Activated naive CD8-positive, alpha-beta T cell treated with anti-CD3 and anti-CD28 coated beads for 36 hours (primary cell): Measurements from ENCODE around the gene LRFN2. TPM values are rescaled to one million over a fixed set of nuclear protein-coding genes. Genes with fewer than 3 reads are reported as not detected.

Experiments used
- DNase-seq: peaks from one replicate; pipeline ENCODE4 v3.0.0; 2021
- H3K27ac Mint-ChIP-seq: one replicate; pipeline ENCODE4 v1.8.0; 2022; ENCODE audit warnings: mild to moderate bottlenecking, moderate library complexity, mixed read lengths
- H3K27me3 Mint-ChIP-seq: one replicate; pipeline ENCODE4 v1.8.0; 2022; ENCODE audit warnings: mild to moderate bottlenecking, mixed read lengths
- H3K36me3 Mint-ChIP-seq: one replicate; pipeline ENCODE4 v1.8.0; 2021; ENCODE audit warnings: mild to moderate bottlenecking, mixed read lengths
- H3K4me1 Mint-ChIP-seq: one replicate; pipeline ENCODE4 v1.8.0; 2021; ENCODE audit warnings: mixed read lengths
- H3K4me3 Mint-ChIP-seq: one replicate; pipeline ENCODE4 v1.8.0; 2022; ENCODE audit warnings: mild to moderate bottlenecking, moderate library complexity, mixed read lengths
- H3K9me3 Mint-ChIP-seq: one replicate; pipeline ENCODE4 v1.8.0; 2022; ENCODE audit warnings: mixed read lengths
- total RNA-seq, 2 experiments: library from RNA; stranded (reverse); gene quantifications; one replicate each; pipeline ENCODE4 v1.2.3, GENCODE V29; 2021

The LRFN2 gene
- total RNA-seq, 2 experiments from 2014 or later, result not detected

DNA sequence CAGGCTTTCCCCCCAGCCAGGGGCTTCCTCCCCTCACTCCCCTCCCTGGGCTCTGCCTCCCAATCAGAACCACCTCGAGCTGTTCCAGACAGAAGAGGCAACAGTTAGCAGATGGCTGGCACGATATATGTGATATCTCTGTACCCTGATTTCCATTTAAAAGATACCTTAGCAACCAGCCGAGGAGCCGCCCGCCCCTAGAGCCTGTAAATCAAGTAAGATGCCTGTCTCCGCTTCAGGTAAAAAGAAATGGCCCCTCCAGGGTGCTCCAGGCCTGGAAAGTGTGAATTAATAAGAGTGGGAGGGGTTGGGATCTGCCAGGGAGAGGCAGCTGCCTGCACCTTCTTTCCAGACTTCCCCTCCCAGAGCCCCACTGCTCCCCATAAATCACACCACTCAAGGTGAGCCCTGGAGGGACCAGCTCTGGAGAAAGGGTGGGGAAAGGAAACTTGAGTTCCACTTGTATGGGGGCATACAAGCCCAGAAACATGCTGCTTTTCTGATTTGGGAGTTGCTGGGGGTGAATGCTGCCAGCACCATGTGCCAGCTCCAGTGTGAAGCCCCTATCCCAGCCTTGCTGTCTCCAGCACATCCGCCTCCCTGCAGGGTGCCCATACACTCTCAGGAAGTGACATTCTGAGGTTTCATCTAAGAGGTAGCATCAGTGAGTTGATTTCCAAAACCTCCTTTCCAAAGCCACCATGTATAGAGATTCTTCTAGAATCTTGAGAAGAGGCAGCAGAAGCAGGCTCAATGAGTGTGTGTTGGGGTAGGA is 148.0 kb downstream of the LRFN2 start:
- Mint-ChIP-seq H3K9me3 (no peaks in the 10 kb centered on the region), H3K27me3 (no peaks in the 10 kb centered on the region), H3K36me3 (no peaks in the 10 kb centered on the region), H3K4me3 (no peak overlapping the region), H3K4me1 (no peaks in the 10 kb centered on the region), H3K27ac (no peak overlapping the region)
- DNase-seq, result no peak

DNA sequence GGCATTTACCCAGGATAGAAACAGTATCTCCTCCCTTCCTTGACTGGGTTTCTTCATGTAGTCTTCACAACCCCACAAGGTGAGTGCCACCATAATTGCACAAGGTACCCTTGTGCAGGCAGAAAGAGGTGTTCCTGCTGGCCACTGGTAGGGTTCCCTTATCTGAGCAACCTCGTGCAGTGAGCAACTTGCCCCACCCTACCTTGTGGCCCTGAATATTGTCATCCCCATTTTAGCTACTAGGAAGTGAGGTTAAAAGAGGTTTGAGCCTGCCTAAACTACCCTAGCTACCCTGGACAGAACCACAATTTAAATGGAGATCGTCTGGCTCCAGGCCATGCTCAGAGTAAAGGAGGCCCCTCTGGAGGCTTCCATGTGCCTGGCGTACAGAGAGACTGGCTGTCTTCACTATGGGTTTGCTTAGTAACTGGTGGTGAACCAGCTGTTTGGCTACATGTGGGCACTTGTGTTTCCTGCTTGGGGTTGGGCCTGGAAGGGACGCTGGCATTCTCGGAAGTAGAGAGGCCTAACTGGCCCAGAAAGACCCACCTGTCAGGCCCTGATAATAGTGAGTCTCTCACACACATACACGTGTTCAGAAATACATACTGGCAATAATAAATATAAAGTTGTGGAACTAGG is 148.8 kb downstream of the LRFN2 start:
- Mint-ChIP-seq H3K4me1 (no peaks in the 10 kb centered on the region), H3K27ac (no peak overlapping the region), H3K4me3 (no peak overlapping the region), H3K9me3 (no peaks in the 10 kb centered on the region), H3K36me3 (no peaks in the 10 kb centered on the region), H3K27me3 (no peaks in the 10 kb centered on the region)
- no peak for DNase-seq

DNA sequence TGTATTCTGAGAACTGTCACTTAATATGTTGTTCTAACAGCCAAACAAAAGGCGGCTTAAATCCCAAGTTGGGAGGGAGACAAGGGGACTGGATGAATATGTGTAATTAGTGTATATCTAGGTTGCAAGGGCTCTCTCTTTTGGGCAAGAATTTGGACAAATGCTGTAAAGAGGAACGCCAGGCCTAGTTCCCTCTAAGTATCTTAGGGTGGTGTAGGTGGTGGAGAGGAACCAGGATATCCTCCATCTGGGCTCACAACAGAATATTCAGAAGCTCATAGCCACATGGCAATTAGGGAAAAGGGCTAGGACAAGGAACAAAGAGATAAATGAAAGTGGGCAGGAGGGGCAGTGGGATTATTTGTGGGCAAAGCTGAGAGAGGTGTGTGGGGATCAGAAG is 149.5 kb downstream of the LRFN2 start:
- no peaks in the 10 kb centered on the region for H3K36me3 Mint-ChIP-seq
- H3K9me3 Mint-ChIP-seq, result no peaks in the 10 kb centered on the region
- H3K4me3 Mint-ChIP-seq, result no peak overlapping the region
- no peaks in the 10 kb centered on the region for H3K27me3 Mint-ChIP-seq
- H3K27ac Mint-ChIP-seq, result no peak overlapping the region
- H3K4me1 Mint-ChIP-seq, result no peaks in the 10 kb centered on the region
- no peak for DNase-seq

DNA sequence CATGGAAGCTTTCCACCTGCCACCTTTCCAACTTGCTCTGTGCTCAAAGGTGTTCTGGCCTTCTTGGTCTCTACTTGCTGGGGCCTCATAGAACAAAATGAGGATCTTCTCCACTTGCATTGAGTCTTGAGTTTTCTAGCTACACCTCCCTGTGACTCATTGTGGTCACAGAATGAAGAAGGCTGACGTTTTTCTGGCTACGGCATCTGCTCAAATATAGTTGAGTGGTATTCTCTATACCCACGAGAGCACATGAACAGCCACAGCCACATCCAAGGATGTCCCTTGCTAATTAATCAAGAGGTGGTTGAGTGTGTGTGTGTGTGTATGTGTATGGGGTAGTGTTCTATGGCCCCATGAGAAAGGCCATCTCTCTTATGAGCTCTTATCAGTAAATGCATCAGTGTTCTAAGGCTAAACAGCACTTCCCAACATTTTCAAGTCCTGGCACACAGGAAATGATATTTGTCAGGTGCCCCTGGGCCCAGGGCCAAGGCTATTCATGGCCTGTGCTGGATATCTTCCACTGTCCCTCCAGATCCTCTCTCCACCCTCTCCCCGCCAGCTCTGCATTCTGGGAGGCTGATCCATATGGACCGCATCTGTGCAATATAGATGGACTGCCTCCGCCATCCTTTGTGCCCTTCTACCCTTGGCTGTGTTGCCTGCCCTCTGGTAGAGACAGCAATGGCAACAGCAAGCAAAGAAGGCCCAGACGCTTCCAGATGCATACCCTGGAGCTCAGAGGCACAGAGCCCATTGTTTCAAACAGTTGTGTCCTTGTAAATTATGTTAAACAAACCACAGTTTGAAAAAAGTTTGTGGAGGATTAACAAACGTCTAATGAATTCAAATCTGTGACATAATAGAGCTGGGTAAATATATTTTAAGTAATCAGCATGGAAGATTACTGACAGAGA is 150.2 kb downstream of the LRFN2 start:
- Mint-ChIP-seq H3K27ac (no peak overlapping the region), H3K4me1 (no peaks in the 10 kb centered on the region), H3K27me3 (no peaks in the 10 kb centered on the region), H3K4me3 (no peak overlapping the region), H3K36me3 (no peaks in the 10 kb centered on the region), H3K9me3 (no peaks in the 10 kb centered on the region)
- no peak for DNase-seq

DNA sequence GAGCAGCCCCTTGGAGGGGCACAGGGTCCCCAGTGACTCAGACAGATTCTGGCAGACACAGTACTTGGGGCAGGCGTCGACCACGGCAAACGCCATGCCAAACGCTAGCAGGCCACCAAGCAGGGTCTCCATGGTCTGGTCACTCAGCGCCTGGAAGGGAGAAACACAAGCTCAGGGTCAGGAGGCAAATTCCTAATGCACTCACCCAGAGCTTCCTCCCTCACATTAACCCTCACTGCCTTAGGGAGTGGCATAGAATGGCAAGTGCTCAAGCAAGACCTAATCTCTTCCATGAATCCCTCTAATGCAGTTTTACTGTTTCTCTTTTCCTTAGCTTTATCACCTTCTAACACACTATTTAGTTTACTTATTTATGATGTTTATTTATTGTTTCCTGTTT is 154.2 kb downstream of the LRFN2 start:
- H3K27ac Mint-ChIP-seq, result no peak overlapping the region
- no peaks in the 10 kb centered on the region for H3K27me3 Mint-ChIP-seq
- no peaks in the 10 kb centered on the region for H3K36me3 Mint-ChIP-seq
- no peak for DNase-seq
- H3K9me3 Mint-ChIP-seq, result no peaks in the 10 kb centered on the region
- H3K4me1 Mint-ChIP-seq, result no peaks in the 10 kb centered on the region
- H3K4me3 Mint-ChIP-seq, result no peak overlapping the region

DNA sequence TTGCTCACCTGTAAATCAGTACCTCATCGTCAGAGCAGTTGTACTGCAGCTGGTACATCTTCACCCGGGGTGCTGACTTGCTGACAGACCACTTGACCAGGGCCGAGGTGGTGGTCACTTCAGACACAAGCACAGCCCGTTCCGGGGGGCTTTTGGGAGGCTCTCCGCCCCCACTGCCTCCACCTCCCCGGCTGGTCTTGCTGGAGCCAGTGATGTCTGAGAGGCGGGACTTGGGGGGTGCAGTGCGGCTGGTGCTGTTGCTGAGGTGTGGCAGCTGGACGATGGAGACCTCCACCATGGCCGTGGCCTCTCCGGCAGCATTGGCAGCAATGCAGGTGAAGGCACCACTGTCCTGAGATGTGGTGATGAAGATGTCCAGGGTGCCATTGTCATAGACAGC is 155.5 kb downstream of the LRFN2 start:
- no peak for DNase-seq
- Mint-ChIP-seq H3K36me3 (no peaks in the 10 kb centered on the region), H3K4me3 (peak overlapping the region; percentile 30), H3K27me3 (no peaks in the 10 kb centered on the region), H3K27ac (no peak overlapping the region), H3K4me1 (no peaks in the 10 kb centered on the region), H3K9me3 (no peaks in the 10 kb centered on the region)

DNA sequence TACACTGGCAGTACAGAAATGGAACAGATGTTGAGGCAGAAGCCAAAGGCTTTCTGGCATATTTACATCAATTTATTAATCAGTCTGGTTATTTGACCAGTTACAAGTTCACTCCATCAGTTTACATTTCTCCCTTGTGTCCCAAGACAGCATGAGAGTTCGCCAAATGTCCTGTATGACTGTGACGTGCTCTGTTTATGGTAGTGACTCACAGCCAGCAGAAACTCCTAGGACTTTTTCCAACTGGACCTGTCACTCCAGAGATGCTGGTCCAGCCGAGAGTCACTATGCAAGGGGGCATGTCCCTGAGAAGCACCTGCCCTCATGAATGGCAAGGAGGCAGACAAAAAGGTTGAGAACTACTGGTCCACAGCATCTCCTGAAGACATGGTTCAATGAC is 160.0 kb downstream of the LRFN2 start:
- no peak overlapping the region for H3K4me3 Mint-ChIP-seq
- no peak overlapping the region for H3K27ac Mint-ChIP-seq
- no peaks in the 10 kb centered on the region for H3K27me3 Mint-ChIP-seq
- H3K4me1 Mint-ChIP-seq, result no peaks in the 10 kb centered on the region
- H3K36me3 Mint-ChIP-seq, result no peaks in the 10 kb centered on the region
- DNase-seq, result no peak
- H3K9me3 Mint-ChIP-seq, result no peaks in the 10 kb centered on the region

DNA sequence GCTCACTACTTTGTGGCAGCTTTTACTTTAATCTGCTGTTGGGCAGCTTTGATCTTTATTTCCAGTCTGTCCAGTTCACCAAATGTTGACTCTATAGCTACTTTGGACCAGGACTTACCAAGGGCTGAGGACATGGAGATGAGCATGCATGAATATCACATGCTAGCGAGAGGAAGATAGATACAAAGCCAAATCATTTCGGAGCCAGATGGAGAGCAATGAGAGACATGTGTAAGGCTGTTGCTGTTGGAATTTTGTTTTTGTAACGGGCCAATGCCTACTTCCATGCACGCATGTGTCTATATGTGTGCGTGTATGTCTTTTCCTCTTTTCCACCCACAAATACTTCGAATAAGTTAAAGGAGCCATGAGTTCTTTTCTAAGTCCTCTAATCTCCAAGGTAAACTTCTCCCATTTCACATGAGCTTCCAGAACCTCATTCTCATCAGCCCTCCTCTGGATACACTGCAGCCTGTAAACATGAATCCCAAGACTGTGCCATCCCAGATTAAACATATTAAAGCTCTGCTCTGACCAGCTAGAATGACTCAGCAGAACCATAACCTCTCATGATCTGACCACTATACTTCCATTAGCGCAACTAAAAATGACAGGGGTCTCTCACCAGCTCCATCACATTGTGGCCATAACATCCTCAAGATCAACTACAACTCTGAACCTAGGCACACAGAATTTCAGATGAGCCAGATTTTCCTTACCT is 160.7 kb downstream of the LRFN2 start:
- no peaks in the 10 kb centered on the region for H3K27me3 Mint-ChIP-seq
- no peaks in the 10 kb centered on the region for H3K9me3 Mint-ChIP-seq
- H3K27ac Mint-ChIP-seq, result no peak overlapping the region
- H3K36me3 Mint-ChIP-seq, result no peaks in the 10 kb centered on the region
- no peak overlapping the region for H3K4me3 Mint-ChIP-seq
- H3K4me1 Mint-ChIP-seq, result no peaks in the 10 kb centered on the region
- no peak for DNase-seq

DNA sequence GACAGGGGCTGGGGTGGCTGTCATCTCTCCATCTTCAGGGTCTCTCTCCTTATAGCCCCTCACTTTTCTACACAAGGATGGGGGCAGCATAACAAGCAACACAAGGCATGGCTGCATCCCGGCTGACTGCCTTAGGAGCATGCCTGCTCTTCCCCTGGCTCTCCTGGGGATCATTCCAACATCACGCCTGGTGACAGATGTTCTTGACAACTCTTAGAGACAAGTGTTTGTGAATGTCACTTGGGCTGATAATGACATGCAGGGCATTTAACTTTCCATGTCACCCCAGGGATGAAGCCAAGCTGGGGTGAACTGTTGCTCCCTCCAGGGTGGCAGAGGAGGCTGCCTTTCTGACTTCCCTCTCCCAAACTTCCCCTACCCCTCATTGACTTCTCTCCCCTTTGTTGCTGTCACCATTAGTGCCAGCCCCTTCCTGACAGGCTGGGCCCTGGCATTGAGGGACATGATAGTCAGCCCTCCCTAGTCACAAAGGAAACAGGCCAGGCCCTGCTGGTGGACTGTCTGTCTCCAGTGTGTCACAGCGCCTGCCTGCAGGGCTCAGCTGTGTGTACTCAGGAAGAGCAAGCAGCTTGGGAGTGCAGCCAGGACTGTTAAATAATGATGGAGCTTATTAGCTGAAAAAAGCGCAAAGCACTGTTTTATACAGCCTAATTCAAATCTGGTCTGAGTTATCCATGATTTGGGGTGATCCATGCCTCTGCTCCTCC is 161.8 kb downstream of the LRFN2 start:
- no peak for DNase-seq
- Mint-ChIP-seq H3K27me3 (no peaks in the 10 kb centered on the region), H3K4me3 (no peak overlapping the region), H3K9me3 (no peaks in the 10 kb centered on the region), H3K36me3 (no peaks in the 10 kb centered on the region), H3K27ac (no peak overlapping the region), H3K4me1 (no peaks in the 10 kb centered on the region)

DNA sequence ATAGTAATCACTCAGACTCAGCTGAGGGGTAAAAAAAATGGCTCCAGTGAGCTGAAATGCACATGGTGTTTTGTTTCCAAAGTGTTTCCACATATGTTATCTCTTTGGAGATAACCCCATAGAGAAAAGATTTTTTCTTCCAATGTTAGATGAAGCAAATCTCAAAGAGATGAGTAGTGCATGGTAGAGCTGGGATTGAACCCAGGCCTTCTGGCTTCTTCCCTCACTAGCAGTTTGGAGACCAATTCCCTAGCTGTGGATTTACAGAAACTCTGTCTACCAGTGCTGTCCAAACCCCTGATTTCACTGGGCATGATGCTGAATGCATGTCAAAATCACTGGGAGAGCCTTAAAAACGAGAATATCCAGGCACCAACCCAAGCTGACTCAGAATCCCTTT is 165.1 kb downstream of the LRFN2 start:
- no peaks in the 10 kb centered on the region for H3K4me1 Mint-ChIP-seq
- no peaks in the 10 kb centered on the region for H3K27me3 Mint-ChIP-seq

DNA sequence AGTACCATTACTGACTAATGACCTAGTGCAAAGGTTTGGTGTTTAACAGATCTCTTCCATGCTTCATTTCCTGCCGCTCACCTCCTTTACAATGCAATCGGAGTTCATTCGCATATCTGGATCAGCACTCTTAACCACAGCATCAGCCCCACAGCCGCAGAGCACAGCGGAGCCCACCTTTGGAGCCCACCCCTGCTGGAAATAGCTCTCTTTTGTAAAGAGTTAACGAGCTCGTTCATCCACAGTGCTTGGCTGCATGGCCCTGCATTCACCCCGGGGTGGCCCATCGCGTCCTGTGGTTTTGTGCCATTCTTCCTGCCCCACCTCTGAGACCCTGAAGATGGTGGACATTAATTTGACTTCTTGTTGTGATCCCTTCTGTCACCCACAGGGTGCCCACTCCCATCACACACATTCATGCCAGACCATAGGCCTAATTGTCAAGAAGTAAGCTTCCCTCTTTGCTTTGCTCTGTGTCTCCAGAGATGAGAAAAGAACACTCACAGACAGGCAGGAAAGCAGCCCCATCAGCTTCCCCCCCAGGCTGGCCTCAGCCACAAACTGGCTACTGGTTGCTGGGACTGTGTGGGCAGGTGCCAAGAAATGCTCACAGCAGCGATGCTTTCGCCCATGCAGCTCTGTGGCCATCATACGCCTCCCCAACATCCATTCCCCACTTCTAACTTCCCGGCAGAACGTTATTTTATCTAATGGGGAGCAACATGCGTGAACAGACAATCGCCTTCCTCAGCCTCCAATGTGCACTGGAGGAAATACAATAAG is 167.0 kb downstream of the LRFN2 start:
- Mint-ChIP-seq H3K36me3 (no peaks in the 10 kb centered on the region), H3K27ac (no peak overlapping the region), H3K9me3 (no peaks in the 10 kb centered on the region), H3K4me1 (no peaks in the 10 kb centered on the region), H3K27me3 (no peaks in the 10 kb centered on the region), H3K4me3 (no peak overlapping the region)
- no peak for DNase-seq

More for the DNA sequence above, 165.1 kb downstream of the LRFN2 start:
- Mint-ChIP-seq H3K27ac (no peak overlapping the region), H3K36me3 (no peaks in the 10 kb centered on the region), H3K4me3 (no peak overlapping the region), H3K9me3 (no peaks in the 10 kb centered on the region)
- DNase-seq, result no peak

DNA sequence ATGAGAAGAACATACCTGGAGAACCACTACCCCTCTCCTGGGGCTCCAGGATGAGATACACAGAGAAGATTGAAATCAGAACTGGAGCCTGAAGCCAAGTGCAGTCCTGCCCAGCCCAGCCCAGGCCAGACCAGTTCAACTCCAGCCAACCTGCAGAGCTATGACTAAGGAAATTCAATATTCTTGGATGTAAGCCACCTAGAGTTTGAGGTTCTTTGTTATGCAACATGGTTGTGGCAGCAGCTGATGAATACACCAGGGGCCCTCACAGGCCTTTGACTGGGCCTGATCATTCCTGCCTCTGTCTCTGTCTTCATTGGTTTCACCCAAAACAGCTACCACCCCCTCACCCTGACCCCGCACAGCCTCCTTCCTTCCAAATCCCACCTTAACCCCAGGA is 167.8 kb downstream of the LRFN2 start:
- Mint-ChIP-seq H3K27ac (no peak overlapping the region), H3K27me3 (no peaks in the 10 kb centered on the region), H3K4me3 (no peak overlapping the region), H3K36me3 (no peaks in the 10 kb centered on the region), H3K4me1 (no peaks in the 10 kb centered on the region), H3K9me3 (no peaks in the 10 kb centered on the region)
- DNase-seq, result no peak

DNA sequence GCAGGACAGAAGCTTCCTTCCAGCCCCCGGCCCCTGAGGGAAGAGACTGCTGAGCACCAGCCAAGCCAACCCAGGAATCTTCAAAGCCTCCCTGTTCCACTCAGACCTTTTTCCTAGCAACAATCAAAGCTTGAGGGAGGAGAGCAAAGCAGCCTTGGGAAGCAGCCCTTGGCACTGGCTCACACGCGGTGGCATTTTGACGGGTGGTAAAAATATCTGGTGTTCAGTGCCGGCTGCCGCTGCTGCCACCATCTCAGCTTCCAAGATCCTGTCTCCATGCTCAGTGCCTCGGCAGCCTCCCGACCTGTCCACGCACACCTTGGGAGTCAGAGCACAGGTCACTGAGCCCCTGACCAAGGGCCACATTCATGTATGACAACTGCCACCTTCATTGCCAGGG is 170.1 kb downstream of the LRFN2 start:
- H3K4me3 Mint-ChIP-seq, result no peak overlapping the region
- no peaks in the 10 kb centered on the region for H3K9me3 Mint-ChIP-seq
- no peaks in the 10 kb centered on the region for H3K27me3 Mint-ChIP-seq
- H3K4me1 Mint-ChIP-seq, result no peaks in the 10 kb centered on the region
- DNase-seq, result no peak
- H3K27ac Mint-ChIP-seq, result no peak overlapping the region
- H3K36me3 Mint-ChIP-seq, result no peaks in the 10 kb centered on the region

DNA sequence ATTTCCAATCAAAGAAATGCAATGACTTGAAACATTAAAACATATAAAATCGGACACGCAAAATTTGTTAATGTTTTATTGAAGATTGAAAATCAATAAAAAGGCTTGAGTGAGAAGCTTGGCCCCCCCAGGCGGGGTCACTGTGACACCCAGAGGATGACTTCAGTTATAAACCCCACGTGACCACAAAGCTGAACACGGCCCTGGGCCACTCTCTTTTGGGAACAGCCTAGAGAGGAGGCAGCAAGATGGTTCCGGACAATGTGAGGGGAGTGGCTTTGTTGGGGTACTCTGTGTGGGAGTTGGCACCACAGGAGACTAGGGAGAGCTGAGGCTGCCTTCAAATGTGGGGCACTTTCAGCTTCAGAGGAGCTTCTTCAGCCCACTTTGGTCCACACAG is 172.5 kb downstream of the LRFN2 start:
- Mint-ChIP-seq H3K27me3 (no peaks in the 10 kb centered on the region), H3K36me3 (no peaks in the 10 kb centered on the region), H3K4me1 (no peaks in the 10 kb centered on the region), H3K4me3 (no peak overlapping the region), H3K9me3 (no peaks in the 10 kb centered on the region), H3K27ac (no peak overlapping the region)
- DNase-seq, result no peak
